Panc1 (cell line): Measurements from ENCODE around the gene SHISA5.

Experiments
- CTCF ChIP-seq: fragments of 450-650 bp; IDR thresholded peaks from 2 replicates; pipeline ENCODE4 v1.5.1; 2017; ENCODE audit warnings: mild to moderate bottlenecking
- POLR2AphosphoS5 ChIP-seq: IDR thresholded peaks from 2 replicates; pipeline ENCODE4 v1.6.1; 2012; ENCODE audit warnings: mild to moderate bottlenecking, low read depth, low read length, moderate library complexity
- REST ChIP-seq, 2 experiments: IDR thresholded peaks; 2 replicates each; pipeline ENCODE4 v1.6.1; 2011 to 2012; ENCODE audit warnings: low read depth in 2 of 2, control low read depth in 1 of 2, low read length in 1 of 2, mild to moderate bottlenecking in 1 of 2, moderate library complexity in 1 of 2; ENCODE audit not compliant: insufficient read depth in 1 of 2
- TCF7L2 ChIP-seq: IDR thresholded peaks from 2 replicates; pipeline ENCODE4 v1.6.1; 2011; ENCODE audit warnings: mild to moderate bottlenecking, low read depth, low read length, inconsistent platforms

GRCh38 chr3:48500656-48501055 lies 3.3 kb downstream of the SHISA5 start:
- TF ChIP-seq CTCF: no peak
- no peak for TF ChIP-seq TCF7L2
- TF ChIP-seq POLR2AphosphoS5: no peak
- no peak for TF ChIP-seq REST (IDR thresholded peaks at IDR 0.05; ENCODE audit: insufficient read depth in 1 of 2, low read depth in 2 of 2, low read length in 1 of 2)
